KBM-7 (cell line): ENCODE results near the gene PNLDC1.
"Not testable (repeated sequence)": the region's sequence is repeated elsewhere in the genome, so short reads cannot be mapped to it uniquely, and the experiment has no call there.

ENCODE experiments used
- DNase-seq: peaks from one replicate; pipeline ENCODE4 v3.0.0-alpha.2; 2015
- in situ Hi-C: fragments of 300-500 bp; cut with MboI; formaldehyde crosslinking; loops from 2 replicates; pipeline ENCODE4 v1.14.3; 2020; ENCODE audit warnings: low sequenced_read_pairs, low pct_unique_long_range_greater_than_20kb, mixed read lengths

Gene PNLDC1

DNA sequence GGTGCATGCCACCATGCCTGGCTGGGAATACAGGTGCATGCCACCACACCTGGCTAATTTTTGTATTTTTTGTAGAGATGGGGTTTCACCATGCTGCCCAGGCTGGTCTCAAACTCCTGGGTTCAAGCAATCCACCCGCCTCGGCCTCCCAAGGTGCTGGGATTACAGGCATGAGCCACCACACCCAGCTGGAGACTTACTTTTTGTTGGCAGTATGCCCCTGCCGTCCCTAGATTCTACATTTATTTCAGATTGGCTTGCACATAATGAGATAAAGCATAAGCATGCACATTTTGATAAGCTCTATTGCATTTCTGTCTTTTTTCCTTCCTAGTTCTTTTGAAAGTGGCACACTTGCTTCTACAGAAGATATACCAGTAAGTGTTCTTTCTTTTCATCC, 16.7 kb downstream of the PNLDC1 start:
- in situ Hi-C loops, DNase-seq: not testable (repeated sequence)

DNA sequence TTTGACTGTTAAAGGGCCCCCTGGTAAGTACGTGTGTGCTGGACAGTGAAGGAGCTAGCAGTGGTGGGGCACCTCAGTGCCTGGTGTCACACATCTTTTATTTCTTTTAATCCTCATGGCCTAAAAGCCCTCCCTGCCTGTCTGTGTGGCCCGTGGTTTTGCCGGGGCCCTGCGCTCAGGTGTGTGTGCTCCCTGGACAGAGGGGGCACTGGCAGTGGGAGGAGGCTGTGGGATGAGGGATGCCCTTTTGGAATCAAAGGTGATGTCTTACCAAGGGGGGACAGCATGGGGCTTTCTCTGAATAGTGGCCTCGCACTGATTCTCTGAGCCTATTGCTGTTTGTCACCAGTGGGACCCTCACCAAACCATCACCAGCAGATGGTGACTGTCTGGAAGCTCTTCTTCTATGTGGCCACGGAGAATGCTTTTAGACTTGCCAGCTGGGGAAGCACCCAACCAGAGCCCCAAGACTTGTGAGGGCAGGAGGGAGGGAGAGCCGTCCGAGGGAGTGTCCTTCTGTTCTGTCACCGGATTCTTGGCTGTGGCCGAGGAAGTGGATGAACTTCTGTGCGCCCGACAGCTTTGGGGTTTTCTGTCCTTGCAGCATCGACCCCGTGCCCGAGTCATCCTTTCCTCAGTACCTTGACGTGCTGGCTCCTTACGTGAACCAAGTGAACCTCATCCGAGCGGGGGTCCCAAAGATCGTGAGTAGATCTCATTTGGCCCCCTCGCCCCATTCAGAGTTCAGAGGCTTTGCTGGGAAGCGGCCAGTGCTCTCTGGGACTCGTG, 18.1 kb downstream of the PNLDC1 start:
- DNase-seq = no peak
- in situ Hi-C loops = no loop called here

- in situ Hi-C loops = no loop called here
- no peak for DNase-seq
Measured at GRCh38 chr6:159819098-159819497, 19.0 kb downstream of the PNLDC1 start.

DNA sequence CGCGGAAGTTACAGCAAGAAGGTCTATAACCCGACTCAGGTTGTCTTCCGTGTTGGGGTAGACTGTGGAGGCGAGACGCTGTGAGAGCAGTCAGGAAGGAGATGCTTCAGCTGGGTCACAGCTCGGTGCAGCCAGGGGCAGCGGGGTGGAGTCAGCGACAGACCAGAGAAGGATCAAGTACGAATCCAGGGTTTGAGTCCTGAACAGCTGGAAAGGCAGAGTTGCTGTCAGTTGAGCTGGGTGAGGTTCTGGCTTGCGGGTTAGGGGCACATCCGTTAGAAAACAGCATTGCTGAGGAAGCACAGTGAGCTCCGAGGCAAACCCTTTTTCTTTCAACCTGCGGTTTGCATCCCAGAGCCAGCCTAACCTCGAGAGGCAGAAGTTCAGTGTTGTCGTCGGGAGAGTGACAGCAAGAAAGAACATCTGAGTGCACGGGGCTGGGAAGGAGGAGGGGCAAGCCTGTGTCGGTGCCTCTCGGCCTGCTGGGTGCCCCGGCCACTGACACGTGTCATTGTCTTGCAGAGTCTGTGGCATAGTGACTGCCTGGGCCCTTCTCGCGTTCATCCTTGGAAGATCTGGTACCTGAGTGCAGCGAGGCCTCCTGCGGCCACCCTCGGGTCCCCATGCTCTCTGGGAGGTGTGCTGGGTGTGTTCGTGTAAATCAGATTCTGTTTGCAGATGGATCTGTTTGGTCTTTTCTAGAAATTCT, 20.0 kb downstream of the PNLDC1 start:
- in situ Hi-C loops = no loop called here
- DNase-seq = peak; percentile 94

- in situ Hi-C loops = no loop called here
- DNase-seq = peak; percentile 44
Measured at GRCh38 chr6:159821122-159821521, 21.0 kb downstream of the PNLDC1 start.

- in situ Hi-C loops = no loop called here
Measured at GRCh38 chr6:159821726-159822125, 21.6 kb downstream of the PNLDC1 start.

GRCh38 chr6:159823953-159824352, 23.9 kb downstream of the PNLDC1 start:
- no peak for DNase-seq
- in situ Hi-C loops = no loop called here

More at GRCh38 chr6:159821726-159822125, 21.6 kb downstream of the PNLDC1 start:
- no peak for DNase-seq

GRCh38 chr6:159824690-159825089, 24.6 kb downstream of the PNLDC1 start:
- in situ Hi-C loops, DNase-seq: not testable (repeated sequence)

DNA sequence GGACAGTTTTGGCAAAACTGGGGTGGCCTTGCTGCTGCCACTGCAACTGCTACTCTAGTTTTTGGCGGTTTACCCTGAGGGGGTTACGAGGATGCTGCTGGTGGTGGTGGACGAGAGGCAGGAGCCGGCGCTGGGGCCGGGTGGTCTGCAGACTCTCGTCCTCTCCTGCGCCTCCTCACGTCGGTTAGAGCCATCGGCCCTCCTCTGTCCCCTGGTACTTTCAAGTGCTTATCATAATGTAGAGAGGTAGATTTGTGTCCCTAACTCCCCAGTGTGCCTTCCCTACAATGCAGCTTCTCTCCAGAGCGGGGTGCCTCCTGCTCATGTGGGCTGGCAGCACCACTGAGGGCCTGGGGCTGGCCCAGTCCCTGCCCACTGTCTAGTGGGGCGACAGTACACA, 25.9 kb downstream of the PNLDC1 start:
- no peak for DNase-seq
- in situ Hi-C loops = no loop called here

- DNase-seq = no peak
- in situ Hi-C loops = no loop called here
Measured at GRCh38 chr6:159826968-159827647, 27.0 kb downstream of the PNLDC1 start.

DNA sequence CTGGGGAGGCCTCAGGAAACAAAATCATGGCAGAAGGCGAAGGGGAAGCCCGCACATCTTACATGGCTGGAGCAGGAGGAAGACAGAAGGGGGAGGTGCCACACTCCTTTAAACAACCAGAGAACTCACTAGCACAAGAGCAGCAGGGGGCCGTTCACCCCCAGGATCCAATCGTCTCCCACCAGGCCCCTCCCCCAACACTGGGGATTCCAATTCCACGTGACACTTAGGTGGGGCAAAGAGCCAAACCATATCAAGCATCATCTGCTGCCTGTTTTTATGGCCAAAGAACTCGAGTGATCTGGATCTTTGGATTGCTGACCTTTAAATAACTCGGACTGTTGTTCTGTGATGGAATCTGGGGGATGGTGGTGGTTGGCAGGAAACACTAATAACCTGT, 28.0 kb downstream of the PNLDC1 start:
- DNase-seq = peak; percentile 20
- in situ Hi-C loops = no loop called here

DNA sequence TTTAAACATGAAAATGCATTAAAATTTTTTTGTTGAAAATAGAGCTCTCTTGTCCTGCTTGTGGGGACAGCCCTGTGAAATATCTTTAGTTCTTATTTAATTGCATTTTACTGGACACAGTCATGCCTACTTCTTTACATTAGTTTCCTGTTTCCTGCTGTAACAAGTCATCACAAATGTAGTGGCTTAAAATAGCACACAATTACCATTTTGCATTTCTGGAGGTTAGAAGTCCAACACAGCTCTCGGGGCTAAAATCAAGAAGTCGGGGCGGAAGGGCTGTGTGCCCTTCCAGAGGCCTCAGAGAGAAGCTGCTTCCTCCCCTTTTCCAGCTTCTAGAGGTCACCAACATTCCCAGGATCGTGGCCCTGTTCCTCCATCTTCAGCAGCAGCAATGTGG, 29.4 kb downstream of the PNLDC1 start:
- peak; percentile 80 for DNase-seq
- in situ Hi-C loops = no loop called here

DNA sequence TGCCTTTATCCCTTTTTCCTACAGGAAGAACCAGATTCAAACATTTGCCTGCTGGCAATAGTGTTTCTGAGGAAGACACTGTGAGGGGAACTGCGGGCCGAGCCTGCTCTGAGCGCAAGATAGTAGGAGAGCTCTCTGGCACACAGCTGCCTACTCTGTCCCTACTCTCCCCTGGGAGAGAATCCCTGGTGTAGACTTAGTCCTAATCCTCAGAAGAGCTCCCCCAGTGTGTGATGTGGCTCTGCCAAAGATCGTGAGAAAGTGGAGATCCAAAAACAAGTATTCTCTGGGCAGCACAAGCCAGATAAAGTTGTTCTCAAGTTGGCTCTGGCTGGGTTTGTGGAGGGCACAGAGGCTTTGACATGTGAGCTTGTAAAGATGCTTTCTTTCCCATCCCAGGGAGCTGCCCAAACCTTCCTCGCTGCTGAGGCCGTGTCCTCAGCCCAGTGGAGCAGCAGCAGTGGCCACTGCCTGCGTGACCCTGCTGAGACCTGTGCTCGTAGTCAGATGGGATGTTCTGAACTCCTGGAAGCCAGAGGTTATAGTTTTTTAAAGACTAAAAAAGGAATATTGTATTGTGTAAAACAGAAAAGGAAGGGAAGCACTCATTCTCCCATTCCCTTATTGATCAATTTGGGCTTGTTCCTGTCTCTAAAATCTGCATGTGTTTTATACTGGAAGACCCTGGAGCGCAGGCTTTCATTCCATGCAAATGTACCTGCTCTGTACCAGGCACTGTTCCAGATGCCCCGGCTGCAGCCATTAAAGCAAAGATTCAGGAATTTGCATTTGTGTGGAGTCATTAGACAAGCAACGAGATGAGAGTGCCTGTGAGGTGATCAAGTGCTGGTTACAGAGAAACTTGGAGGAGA, 30.7 kb downstream of the PNLDC1 start:
- in situ Hi-C loops = no loop called here
- DNase-seq = no peak

DNA sequence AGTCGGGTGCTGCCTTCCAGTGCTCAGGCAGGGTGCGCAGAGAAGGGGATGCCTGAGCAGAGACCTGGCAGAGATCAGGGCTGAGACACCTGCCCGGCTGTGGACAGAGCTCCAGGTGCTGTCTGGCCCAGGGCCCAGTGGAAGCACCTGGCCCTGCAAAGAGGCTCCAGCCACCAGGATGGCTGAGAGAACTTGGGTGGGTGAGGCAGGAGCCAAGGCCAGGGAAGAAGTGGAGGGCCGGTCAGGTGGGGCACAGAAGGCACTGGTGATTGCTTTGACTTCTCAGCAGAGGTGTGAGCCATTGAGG, 31.2 kb downstream of the PNLDC1 start:
- in situ Hi-C loops = no loop called here
- no peak for DNase-seq

DNA sequence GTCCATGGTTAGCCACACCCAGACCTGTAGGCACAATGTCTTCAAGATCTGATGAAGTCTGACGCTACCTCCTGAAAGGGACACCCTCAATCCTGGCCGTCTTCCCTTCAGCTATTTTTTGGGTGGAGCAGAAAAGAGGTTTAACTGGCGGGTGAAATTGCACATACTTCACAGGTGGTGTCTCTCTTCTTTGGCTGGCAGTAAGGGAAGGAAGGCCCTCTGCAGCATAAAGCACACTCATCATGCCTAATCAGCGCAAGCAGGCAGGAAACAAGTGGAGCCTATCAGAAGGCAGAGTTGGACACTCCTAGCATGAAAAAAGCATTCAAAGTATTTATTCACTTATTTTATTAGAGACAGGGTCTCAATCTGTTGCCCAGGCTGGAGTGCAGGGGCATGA, 32.9 kb downstream of the PNLDC1 start:
- in situ Hi-C loops = no loop called here
- DNase-seq = no peak

GRCh38 chr6:159833556-159833955, 33.5 kb downstream of the PNLDC1 start:
- in situ Hi-C loops = no loop called here
- no peak for DNase-seq

- in situ Hi-C loops = no loop called here
Measured at GRCh38 chr6:159833997-159834603, 34.0 kb downstream of the PNLDC1 start.

DNA sequence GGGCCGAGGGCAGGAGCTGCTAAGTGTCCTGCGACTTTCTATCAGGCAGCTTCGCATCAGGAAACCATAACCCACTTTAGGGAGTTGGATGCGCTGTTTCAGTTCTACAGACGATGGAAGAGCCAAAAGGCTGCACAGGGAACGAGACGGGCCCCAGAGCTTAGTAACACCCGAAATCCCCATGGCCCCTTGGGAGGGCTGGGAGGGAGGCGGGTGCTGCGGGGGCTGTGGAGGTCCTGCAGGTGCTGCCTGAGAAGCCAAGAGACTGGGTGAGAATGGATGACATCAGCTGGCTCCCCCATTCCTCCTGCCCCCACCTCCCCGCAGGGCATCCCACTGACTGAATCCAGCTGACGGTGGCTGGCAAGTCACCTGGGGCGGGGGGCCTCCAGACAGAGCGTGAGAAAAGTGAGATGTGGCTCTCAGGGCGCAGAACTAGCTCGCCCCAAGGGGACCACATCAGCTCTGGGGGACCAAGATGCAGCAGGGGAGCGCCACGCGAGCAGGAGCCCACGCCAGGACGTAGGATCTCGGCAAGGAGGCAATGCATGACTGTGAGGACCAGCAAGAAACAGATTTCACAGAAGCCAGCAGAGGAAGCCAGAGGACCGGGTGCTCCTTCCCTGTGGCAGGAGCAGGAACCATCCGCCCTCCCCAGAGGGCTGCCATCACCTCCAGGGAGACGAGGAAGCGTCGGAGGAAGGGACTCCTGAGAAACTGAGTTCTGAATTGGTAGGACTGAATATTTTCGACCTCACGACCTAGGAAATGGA, 36.8 kb downstream of the PNLDC1 start:
- in situ Hi-C loops = no loop called here
- no peak for DNase-seq

More at GRCh38 chr6:159833997-159834603, 34.0 kb downstream of the PNLDC1 start:
- no peak for DNase-seq
